IPS DF 6.9 (cell line): ENCODE measurements around the gene CST9.

Source experiments
- DNase-seq: peaks from one replicate; pipeline ENCODE4 v3.0.0-alpha.2; 2013; ENCODE audit warnings: low read depth, low spot score
- H3K27ac ChIP-seq: one replicate; pipeline ENCODE4 v1.5.1; 2013; ENCODE audit warnings: low read length, control low read depth
- H3K27me3 ChIP-seq: 2 replicates; pipeline ENCODE4 v1.6.1; 2013; ENCODE audit warnings: mild to moderate bottlenecking, low read length; ENCODE audit not compliant: control insufficient read depth, insufficient read depth
- H3K36me3 ChIP-seq: 2 replicates; pipeline ENCODE4 v1.6.1; 2013; ENCODE audit warnings: low read length; ENCODE audit not compliant: control insufficient read depth, insufficient read depth
- H3K4me1 ChIP-seq: 2 replicates; pipeline ENCODE4 v1.6.1; 2013; ENCODE audit warnings: low read length; ENCODE audit not compliant: control insufficient read depth, insufficient read depth
- H3K4me3 ChIP-seq: 2 replicates; pipeline ENCODE4 v1.5.1; 2013; ENCODE audit warnings: mild to moderate bottlenecking, low read length
- H3K9me3 ChIP-seq: 2 replicates; pipeline ENCODE4 v1.6.1; 2013; ENCODE audit warnings: low read length, inconsistent platforms; ENCODE audit not compliant: control insufficient read depth, insufficient read depth
- WGBS: extraction: QIAGEN DNeasy Blood & Tissue Kit; methylation state at CpG from one replicate; pipeline ENCODE4 v1.1.7; 2013; ENCODE audit warnings: mixed read lengths, missing lambda C conversion rate; ENCODE audit not compliant: insufficient read length, insufficient coverage; 5-methylcytosine and 5-hydroxymethylcytosine counted together

Gene CST9

GRCh38 chr20:23631226-23631822 is 25.6 kb upstream of the CST9 start:
- DNase-seq: no peak
- Histone ChIP-seq H3K4me1 (peaks cover 5% of the 10 kb centered on the region; the same call in 1 of the 2 replicates), H3K27me3 (no peaks in the 10 kb centered on the region), H3K4me3 (no peak overlapping the region), H3K27ac (no peak overlapping the region), H3K9me3 (no peaks in the 10 kb centered on the region), H3K36me3 (no peaks in the 10 kb centered on the region; the same call in 1 of the 2 replicates)
- no CpG with 5 or more reads among the region's 9 CpGs for WGBS

GRCh38 chr20:23630392-23630849 is 24.7 kb upstream of the CST9 start:
- no CpG with 5 or more reads among the region's 4 CpGs for WGBS
- 0 out of 2 replicates have a peak, but pooled peaks cover 2% of the 10 kb centered on the region for H3K4me1 ChIP-seq
- H3K27ac ChIP-seq: no peak overlapping the region
- DNase-seq: no peak
- H3K9me3 ChIP-seq: no peaks in the 10 kb centered on the region
- no peaks in the 10 kb centered on the region; the same call in 1 of the 2 replicates for H3K36me3 ChIP-seq
- H3K27me3 ChIP-seq: no peaks in the 10 kb centered on the region
- H3K4me3 ChIP-seq: no peak overlapping the region

DNA sequence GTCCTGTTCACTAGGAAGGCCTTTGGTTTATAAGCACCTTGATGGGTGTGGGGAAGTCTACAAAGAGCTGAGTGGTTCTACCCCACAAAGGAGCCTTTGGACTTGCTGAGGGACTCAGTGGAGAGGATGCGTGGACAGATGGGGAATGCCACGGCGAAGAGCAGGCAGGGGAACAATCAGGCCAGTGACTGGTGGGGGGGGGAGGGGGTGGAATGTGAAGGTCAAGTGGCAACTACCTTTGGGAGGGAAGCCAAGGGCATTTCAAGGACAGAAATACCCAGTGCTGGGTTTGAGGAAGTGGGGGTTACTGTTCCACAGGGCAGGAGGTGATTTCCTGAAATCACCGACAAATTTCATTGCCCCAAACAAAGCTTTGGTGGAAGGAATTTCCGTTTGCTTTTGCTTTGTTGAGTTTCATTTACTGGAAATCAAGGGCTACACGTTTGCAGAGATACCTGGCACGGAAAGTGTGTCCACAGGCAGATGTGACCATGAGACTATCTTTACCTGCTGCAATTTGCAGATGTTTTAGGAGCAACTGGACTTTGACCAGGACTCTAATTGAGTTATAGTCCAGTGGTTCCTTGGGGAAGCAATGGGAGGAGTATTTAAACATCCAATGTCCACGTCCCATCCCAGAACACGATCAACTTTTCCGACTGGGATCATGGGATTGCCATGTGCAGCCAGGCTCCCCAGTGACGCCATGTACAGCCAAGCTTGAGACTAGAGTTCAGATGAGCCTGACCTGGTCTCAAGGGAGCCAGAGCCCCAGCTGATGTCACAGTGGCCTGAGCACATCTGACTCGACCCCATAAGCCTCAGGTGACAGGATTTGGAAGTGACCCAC is 24.1 kb upstream of the CST9 start:
- no peaks in the 10 kb centered on the region; the same call in 1 of the 2 replicates for H3K36me3 ChIP-seq
- no CpG with 5 or more reads among the region's 12 CpGs for WGBS
- no peak overlapping the region for H3K4me3 ChIP-seq
- H3K27ac ChIP-seq: no peak overlapping the region
- H3K4me1 ChIP-seq: 0 out of 2 replicates have a peak, but pooled peaks cover 2% of the 10 kb centered on the region
- H3K9me3 ChIP-seq: no peaks in the 10 kb centered on the region
- DNase-seq: no peak
- H3K27me3 ChIP-seq: no peaks in the 10 kb centered on the region

- 0 out of 2 replicates have a peak, but pooled peaks cover 2% of the 10 kb centered on the region for H3K4me1 ChIP-seq
- H3K27me3 ChIP-seq: no peaks in the 10 kb centered on the region
- H3K9me3 ChIP-seq: no peaks in the 10 kb centered on the region
- no peak overlapping the region for H3K4me3 ChIP-seq
- H3K36me3 ChIP-seq: no peaks in the 10 kb centered on the region; the same call in 1 of the 2 replicates
- WGBS: no CpG with 5 or more reads among the region's 7 CpGs
- no peak overlapping the region for H3K27ac ChIP-seq
- no peak for DNase-seq
Observed at GRCh38 chr20:23629017-23629541, 23.4 kb upstream of the CST9 start.

DNA sequence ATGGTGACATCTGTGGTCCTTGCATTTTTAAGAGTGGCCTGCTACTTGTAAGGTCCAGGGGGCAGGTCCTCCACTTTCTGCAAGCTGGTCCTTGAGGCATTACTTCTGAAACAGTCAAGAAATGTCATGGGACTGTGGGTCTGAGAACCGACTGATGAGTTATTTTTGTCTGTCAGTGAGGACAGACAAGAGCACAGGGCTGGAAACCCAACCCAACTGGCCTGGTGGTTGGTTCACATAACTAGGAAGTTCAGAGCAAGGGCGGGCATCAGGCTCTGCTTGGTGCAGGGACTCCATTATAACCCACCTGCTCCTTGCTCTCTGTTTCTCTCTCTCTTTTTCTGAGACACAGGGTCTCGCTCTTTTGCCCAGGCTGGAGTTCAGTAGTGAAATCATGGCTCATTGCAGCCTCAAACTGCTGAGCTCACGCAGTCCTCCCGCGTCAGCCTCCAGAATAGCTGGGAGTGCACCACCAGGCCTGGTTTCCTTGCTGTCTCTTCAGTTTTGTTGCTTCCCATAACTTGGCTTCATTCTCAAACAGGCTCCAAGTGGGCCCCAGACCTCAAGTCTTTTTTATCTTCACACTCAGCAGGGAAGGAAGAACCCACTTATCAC is 22.8 kb upstream of the CST9 start:
- no peaks in the 10 kb centered on the region for H3K9me3 ChIP-seq
- DNase-seq: no peak
- no peak overlapping the region for H3K4me3 ChIP-seq
- H3K36me3 ChIP-seq: no peaks in the 10 kb centered on the region
- WGBS: no CpG with 5 or more reads among the region's 6 CpGs
- no peaks in the 10 kb centered on the region for H3K27me3 ChIP-seq
- H3K4me1 ChIP-seq: 0 out of 2 replicates have a peak, but pooled peaks cover 2% of the 10 kb centered on the region
- H3K27ac ChIP-seq: no peak overlapping the region

GRCh38 chr20:23627501-23627900 is 21.8 kb upstream of the CST9 start:
- Histone ChIP-seq H3K4me3 (no peak overlapping the region), H3K27me3 (no peaks in the 10 kb centered on the region), H3K4me1 (0 out of 2 replicates have a peak, but pooled peaks cover 2% of the 10 kb centered on the region), H3K36me3 (no peaks in the 10 kb centered on the region), H3K27ac (no peak overlapping the region), H3K9me3 (no peaks in the 10 kb centered on the region)
- no CpG with 5 or more reads among the region's 3 CpGs for WGBS
- no peak for DNase-seq

GRCh38 chr20:23626040-23626620 is 20.4 kb upstream of the CST9 start:
- no CpG with 5 or more reads among the region's 4 CpGs for WGBS
- no peak for DNase-seq

DNA sequence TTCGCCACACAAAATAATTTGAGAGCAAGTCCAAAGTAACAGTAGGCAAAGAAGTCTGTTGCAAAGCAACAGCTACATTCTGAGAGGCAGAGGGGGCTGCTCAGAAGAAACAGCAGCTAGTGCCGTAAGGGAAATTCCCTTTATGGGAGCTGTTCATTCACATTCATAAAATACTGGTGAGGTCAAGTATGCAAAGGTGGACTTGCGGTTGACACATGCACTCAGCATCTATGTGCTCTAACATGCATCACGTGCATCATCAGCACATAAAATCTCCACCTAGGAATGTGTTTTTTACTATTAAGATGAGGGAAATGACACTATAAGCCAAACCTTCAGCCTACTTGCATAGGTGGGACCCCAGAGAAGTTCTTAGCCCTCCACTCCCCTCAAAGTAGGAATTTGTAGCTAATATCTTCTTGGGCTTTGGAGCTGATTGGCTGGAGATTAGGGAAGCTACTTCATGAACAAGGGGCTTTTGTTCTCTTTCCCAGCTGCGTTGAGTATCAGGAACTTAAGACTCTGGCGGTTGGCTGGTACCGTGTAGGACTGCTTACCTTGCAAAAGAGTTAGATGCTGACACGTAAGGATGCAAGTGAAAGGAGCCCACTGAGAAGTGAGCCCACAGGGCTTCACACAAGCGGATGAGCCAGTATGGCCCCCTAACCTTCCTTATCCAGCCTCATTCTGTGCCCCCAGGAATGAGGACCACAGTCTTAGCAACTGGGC is 19.7 kb upstream of the CST9 start:
- no peaks in the 10 kb centered on the region for H3K36me3 ChIP-seq
- no CpG with 5 or more reads among the region's 9 CpGs for WGBS
- 0 out of 2 replicates have a peak, but pooled peaks cover 4% of the 10 kb centered on the region for H3K4me1 ChIP-seq
- H3K9me3 ChIP-seq: no peaks in the 10 kb centered on the region
- H3K4me3 ChIP-seq: no peak overlapping the region
- no peak for DNase-seq
- H3K27me3 ChIP-seq: no peaks in the 10 kb centered on the region
- no peak overlapping the region for H3K27ac ChIP-seq

More at GRCh38 chr20:23626040-23626620, 20.4 kb upstream of the CST9 start:
- Histone ChIP-seq H3K27me3 (no peaks in the 10 kb centered on the region), H3K4me3 (no peak overlapping the region), H3K36me3 (no peaks in the 10 kb centered on the region), H3K27ac (no peak overlapping the region), H3K9me3 (no peaks in the 10 kb centered on the region), H3K4me1 (0 out of 2 replicates have a peak, but pooled peaks cover 2% of the 10 kb centered on the region)

DNA sequence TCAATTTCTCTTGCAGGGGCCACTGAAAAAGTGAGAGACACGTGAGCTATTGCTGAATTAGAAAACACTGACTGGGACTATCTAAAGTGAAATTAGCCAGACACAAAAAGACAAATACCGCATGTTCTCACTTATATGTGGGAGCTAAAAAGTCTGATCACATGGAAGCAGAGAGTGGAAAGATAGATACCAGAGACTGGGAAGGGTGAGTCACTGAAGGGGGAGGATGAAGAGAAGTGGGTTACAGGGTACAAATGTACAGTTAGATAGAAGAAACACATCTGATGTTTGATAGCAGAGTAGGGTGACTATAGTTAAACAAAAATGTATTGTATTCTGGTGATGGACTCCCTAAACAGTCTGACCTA is 18.6 kb upstream of the CST9 start:
- H3K36me3 ChIP-seq: no peaks in the 10 kb centered on the region
- no peak overlapping the region for H3K4me3 ChIP-seq
- no peak overlapping the region for H3K27ac ChIP-seq
- DNase-seq: no peak
- H3K27me3 ChIP-seq: no peaks in the 10 kb centered on the region
- no CpG with 5 or more reads among the region's 2 CpGs for WGBS
- no peaks in the 10 kb centered on the region for H3K9me3 ChIP-seq
- H3K4me1 ChIP-seq: 0 out of 2 replicates have a peak, but pooled peaks cover 2% of the 10 kb centered on the region
